ENCODE measurements around the gene CCL3.
"Not testable (repeated sequence)": the region's sequence is repeated elsewhere in the genome, so short reads cannot be mapped to it uniquely, and the experiment has no call there.

The CCL3 gene

DNA sequence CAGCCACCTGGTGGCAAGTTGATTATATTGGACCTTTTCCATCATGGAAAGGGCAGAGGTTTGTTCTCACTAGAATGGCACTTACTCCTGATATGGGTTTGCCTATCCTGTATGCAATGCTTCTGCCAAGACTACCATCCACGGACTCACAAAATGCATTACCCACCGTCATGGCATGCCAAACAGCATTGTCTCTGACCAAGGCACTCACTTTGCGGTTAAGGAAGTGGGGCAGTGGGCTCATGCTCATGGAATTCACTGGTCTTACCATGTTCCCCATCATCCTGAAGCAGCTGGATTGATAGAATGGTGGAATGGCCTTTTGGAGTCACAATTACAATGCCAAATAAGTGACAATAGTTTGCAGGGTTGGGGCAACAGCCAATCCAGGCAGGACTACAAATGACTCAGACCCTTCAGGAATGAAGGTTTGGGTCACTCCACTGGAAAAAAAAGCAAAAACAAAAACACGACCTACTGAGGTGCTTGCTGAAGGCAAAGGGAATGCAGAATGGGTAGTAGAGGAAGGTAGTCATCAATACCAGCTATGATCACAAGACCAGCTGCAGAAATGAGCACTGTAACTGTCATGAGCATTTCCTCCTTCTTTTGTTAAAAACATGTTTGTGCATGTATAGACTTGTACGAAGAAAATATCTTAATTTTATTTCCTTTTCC, 25.2 kb upstream of the CCL3 start:
- DNase-seq = not testable (repeated sequence)

DNA sequence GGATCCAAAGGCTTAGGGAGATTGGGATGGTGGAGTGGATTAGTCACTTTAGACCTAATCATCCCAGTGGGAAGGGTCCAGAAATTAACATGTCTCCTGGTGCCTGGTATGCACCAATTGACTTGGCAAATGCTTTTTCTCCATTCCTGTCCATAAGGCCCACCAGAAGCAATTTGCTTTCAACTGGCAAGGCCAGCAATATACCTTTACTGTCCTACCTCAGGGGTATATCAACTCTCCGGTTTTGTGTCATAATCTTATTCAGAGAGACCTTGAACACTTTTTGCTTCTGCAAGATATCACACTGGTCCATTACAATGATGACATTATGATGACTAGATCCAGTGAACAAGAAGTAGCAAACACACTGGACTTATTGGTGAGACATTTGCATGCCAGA, 23.2 kb upstream of the CCL3 start:
- not testable (repeated sequence) for DNase-seq

DNA sequence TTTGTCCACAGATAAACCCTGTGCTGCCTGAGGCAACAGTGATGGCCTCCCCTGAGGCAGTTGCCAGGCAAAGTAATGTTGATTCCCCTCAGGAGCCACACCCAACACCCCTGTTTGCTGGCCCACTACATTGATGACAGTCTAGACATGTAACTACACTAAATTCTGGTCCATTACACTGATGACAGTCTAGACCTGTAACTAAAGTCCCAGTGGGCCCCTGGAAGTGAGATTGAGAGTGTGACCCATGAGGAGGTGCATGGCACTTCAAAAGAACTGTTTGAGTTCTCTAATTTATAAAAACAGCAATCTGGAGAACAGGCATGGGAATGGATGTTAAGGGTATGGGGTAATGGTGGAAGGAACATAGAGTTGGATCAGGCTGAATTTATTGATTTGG, 22.6 kb upstream of the CCL3 start:
- no peak for DNase-seq

DNA sequence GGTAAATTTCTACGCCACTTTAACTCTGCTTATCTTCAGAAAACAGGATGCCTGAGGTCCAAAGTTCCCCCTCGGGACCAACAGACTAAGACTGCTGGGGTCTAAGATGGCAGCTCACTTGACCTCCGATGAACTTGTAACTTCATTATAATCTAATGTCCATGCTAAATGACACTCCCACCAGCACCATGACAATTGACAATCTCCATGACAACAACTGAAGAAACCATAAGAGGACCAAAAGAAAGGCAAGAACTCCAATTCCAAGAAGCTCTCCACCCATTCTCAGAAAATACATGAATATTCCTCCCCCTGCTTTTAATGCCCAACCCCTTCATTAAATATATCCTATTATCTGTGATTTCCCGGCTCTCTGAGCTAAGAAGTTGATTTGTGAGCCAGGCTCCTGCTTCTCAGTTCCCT, 21.1 kb upstream of the CCL3 start:
- DNase-seq = no peak

DNA sequence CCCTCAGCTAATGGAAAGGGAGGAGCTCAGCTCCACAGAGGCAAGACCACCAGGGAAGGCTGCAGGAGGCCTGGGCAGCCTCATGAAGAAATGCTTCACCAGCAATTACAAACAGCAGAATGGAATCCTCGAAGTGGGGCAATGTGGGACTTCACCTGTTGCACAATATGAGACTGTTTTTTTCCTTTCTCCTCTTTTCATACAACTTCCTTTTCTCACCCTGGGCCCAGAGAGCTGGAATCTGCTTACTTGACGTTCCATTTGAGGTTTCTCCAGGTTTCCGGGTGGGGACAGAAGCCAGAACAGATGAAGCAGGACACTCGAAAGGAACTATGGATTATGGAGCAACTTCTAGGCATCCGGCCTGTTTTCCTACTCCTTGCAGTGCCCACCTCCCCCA, 18.3 kb upstream of the CCL3 start:
- not testable (repeated sequence) for DNase-seq

DNA sequence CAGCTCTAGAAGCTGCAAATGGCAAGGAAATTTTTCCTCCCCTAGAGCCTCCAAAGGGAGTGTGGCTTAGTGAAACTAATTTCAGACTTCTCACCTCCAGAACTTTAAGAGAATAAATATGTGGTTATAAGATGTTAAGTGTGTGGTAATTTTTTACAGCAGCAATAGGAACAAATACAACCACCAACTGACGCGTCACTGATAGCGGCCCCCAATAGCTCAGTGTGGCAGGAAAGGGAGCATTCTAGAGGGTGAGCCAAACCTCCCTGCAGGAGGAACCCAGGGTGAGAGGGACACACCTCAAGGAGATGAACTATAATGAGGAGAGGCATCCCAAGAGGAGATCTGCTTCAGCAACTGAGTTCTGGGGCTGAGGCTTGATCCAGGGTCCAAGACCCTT, 17.7 kb upstream of the CCL3 start:
- no peak for DNase-seq

DNA sequence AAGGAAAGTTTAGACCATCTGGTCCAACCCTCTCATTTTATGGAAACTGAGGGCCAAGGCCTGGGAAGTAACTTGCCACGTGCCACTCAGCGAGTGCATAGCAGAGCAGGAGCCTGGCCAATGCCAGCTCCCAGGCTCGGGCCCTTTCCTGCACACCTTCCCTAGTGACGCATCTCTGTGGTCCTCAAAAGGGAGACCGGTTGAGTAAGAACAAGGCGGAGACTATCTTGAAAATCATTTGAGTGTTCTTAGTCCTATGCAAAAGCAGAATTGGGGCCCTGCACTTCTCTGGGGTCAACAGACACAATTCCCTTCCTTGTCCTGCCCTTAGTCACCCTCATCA, 16.5 kb upstream of the CCL3 start:
- DNase-seq = no peak

DNA sequence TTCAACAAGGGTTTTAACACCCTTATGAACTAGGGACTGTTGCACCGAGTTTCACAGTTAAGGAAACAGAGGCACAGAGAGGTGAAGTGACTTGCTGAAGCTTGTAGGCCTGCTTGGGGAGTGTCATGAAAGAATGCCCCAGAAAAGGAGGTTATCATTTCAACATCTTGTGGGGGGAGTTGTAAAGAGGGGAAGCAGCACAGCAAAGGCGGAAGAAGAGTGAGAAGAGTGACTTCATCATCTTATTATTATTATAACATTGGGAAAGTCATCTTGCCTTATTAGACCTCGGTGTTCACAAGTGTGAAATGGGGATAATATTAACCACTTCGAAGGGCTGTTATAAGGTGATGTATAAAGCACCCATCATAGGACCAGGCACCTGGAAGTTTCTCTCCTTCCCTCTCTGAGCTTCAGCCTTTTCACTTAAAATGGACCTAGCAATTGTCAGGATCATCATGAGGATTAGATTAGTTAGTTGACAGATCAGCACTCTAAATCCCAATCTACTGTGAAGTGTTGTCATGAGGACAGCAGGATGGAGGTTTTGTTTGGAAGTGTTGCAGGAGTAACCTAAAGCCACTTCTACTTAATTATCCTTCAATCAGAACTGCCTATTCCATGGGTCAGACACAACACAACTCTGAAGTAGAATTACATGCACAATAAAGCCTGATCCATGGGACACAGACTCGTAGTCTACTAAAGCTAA, 16.0 kb upstream of the CCL3 start:
- DNase-seq = no peak

DNA sequence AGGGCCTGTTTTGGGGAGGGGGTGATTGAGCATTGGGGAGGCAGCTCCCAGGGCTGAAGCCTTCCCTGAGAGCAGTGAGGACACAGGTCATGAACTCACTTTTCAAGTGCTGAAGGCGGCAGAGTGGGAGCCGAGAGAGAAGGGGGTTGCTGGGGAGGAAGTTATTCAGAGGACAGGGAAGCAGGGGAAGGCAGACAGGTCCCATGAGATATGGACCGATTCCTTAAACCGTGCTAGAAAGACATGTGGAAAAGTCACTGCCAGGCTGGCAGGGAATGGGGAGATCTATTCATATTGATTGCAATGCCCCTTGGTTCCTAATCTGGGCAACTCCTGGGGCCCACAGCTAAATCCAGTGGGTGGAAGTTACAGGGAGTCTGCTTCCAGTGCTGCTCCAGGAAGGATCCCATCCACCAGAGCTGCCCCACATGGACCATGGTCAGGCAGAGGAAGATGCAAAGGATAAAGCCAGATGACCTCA, 14.8 kb upstream of the CCL3 start:
- no peak for DNase-seq

DNA sequence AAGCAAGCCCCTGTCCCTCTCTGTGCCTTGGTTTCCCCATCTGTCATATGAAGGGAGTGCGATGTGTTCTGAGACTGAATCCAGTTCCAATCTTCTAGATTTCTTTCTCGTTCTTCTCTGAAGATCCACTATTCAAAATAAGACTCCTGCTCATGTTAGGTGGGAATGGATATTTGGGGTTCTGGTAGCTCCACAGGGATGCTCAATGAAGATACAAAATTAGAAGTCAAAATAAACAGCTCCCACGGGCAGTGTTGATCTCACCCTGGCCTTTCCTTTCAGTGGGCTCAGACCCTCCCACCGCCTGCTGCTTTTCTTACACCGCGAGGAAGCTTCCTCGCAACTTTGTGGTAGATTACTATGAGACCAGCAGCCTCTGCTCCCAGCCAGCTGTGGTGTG, 14.3 kb upstream of the CCL3 start:
- not testable (repeated sequence) for DNase-seq

DNA sequence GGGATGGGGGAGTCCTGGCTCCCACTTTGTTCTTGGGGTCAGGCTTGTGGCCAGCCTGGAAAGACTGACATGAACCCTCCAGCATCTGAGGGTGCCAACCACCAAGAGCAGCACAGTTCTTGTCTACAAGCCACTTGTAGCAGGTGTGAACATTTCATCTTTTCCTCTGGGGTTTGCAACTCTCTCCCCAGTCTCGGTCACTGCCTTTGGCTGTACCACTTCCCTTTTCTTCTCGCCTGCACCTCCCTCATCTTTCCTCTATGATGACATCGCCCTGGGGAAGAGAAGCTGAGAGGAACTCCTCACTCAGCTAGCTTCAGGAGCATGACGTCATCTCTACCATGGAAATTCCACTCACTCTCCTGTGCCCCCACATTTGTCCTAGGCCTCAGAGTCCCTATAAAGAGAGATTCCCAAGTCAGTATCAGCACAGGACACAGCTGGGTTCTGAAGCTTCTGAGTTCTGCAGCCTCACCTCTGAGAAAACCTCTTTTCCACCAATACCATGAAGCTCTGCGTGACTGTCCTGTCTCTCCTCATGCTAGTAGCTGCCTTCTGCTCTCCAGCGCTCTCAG, 13.5 kb upstream of the CCL3 start, which contains the start of gene CCL4:
CCL4 (plus strand) TSS at position 427 of the 575 bp plus-strand sequence; CDS start at position 506, 79 bp downstream.
- DNase-seq = not testable (repeated sequence)

DNA sequence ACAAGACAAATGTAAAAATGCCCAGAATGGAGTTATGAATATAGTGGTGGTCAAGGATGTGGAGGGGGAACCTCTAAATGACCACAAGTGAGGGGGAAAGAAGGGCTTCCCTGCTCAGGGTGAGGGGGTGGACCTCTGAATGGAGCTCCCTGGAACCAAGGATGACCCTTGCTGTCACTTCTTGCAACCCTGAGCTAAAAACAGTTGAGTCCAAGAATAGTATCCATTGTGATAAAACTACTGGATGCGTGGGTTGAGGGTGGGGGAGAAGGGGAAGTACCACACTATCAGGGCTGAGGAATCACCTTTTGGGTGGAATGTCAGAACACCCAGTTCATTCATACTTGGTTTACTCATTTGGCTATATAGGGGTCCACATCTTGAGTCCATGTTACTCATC, 9.1 kb upstream of the CCL3 start:
- DNase-seq = not testable (repeated sequence)

DNA sequence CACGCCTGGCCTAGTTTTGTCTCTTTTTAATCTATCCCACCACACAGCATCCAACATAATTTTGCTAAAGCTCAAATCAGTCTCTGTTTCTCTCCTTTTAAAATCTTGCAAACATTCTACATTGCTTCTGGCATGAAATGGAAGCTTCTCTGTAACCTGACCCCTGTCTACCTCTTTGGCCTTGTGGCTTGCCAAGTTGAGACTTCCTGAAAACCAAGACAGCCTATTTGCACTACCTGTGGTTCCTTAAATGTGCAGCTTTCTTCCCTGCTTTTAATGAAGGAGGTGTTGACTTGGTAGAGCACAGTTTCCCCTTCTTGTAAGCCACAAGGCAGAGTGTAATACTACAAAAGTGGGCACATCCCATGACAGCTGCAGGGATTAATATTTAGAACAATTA, 6.0 kb upstream of the CCL3 start:
- DNase-seq = no peak

DNA sequence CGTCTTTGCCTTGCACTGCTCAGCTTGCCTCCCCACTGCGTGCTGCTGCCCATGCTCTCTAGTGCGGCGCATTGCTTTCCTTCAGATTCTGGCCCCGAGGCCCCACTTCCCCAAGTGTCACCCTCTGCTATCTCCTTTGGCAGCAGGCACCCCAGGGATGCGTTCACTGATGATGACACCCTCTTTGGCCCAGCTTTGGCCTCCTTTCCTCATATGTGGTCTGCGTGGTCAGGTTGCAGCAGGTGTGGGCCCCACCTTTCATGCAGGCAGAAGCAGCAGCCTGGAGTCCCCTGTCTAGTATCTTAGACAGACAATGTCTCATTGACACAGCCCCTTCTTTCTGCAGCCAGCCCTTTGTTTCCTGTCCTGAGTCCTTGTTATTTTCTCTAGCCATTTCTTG, 4.8 kb upstream of the CCL3 start:
- no peak for DNase-seq

DNA sequence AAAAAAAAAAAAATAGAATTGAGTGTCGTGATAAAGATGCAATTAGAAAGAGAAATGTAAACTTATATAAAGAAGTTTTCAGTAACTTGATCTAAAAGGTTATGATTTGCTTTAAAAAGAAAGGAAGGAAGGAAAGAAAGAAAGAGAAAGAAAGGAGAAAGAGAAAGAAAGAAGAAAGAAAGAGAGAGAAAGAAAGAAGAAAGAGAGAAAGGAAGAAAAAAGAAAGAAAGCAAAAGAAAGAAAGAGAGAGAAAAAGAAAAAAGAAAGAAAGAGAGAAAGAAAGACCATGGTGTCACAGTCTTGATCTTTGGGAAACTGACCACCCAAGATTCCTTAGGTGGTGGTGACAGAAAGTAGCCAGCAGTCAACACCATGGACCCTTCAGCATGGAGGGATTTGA, 4.3 kb upstream of the CCL3 start:
- no peak for DNase-seq

DNA sequence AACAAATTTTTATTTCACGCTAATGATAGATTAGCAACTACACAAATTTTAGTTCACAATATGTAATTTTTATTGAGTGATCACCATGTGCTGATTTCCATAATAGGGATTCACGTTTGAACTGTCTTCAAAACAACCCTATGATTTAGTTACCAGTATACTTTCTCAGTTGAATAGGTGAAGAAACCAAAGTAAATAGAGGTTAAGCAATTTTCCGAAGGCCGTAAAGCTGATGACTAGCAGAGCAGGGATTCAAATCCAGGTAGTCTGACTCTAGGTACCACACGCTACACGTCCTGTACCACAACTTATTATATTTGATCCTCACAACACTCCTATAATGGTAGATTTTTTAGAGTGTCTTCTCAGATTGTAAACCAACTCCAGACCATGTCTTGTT, 2.8 kb upstream of the CCL3 start:
- DNase-seq = not testable (repeated sequence)

DNA sequence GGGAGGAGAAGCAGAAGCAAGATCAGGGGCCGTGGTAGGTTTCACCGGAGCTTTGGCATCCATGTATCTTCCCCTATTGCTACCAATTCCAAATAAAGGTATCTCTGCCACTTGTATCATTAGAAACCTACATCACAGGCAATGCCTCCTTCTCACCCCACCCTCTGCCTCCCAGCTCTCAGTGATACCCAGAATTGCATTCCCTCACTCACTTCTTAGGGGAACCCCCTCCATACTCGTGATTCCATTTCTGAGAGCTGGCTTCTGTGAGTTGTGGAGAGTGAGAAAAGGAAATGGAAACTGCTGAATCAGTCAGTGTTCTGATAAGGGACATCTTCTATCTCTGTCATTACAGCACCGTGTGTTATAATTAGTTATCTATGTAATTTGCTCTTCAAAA, 2.3 kb upstream of the CCL3 start:
- DNase-seq = no peak

DNA sequence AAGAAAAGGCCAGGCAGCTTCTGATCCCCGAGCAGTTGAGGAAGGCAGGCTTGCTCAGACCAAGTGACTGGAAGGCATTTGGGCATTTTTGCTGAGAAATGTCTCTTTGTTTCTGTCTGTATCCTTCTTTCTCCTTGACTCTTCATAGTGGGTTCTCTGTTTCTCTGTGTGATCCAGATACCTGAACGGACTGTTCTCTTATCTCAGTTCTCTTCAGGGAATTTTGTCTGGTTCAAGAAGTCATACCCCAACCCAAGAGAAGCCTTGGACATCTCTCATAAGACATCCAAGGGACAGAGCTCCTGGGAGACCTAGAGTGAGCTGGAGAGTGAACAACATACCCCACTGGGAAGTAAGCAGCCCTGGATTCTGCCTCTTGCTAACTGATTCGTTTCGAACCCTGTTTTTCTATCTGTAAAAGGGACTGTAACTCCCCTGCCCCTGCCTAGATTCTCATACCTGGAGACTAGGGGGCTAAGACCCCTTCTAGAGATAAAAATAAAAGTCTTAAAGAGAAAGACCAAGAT, 541 bp downstream of the CCL3 start:
- DNase-seq = no peak

DNA sequence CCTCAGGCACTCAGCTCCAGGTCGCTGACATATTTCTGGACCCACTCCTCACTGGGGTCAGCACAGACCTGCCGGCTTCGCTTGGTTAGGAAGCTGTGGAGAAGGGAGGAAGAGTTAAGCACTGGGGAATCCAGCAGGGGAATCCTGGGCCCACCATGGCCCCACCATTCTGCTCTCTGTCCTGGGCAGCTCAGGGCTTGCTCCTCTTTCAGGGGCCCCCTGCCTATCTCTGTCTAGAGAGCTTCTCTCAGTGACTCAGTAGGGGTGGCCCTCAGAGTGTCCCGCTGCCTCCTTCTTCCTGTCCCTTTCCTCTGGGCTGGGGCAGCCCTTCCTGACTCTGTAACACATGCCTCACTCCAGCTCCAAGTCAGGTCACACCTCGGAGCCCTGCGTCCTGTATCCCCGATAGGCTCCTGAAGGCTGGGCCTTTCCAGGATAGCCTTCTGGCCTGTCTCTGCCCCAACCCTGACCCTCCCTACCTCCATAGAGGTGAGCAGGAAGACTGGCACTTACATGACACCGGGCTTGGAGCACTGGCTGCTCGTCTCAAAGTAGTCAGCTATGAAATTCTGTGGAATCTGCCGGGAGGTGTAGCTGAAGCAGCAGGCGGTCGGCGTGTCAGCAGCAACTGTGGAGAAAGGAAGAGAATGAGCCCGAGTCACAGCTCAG, 1.1 kb downstream of the CCL3 start:
- DNase-seq = no peak

DNA sequence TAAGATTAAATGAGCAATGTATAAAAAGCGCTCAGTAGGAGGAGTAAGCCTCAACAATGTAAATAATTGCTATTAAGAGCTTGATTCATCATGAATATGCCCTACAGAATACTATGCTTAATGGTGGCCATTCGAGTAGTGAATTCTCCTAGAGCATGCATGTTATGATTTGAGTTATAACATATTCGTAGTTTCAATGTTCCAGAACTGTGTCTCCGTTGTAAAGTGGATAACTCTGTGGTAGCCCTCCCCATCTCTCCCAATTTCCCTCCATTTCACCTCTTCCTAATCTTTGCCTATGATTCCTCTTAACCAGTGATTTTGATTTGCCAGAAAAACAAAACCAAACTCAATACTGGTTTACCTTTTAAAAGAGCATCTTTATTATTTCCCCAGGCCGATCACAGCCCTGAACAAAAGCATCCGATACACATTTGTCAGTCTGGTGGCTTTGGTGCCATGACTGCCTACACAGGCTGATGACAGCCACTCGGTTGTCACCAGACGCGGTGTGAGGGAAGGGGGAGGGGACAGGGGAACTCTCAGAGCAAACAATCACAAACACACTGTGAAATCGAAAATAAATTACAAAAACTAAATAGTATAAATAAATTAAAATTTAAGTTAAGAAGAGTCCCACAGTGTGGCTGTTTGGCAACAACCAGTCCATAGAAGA, 1.9 kb downstream of the CCL3 start:
- DNase-seq = not testable (repeated sequence)

DNA sequence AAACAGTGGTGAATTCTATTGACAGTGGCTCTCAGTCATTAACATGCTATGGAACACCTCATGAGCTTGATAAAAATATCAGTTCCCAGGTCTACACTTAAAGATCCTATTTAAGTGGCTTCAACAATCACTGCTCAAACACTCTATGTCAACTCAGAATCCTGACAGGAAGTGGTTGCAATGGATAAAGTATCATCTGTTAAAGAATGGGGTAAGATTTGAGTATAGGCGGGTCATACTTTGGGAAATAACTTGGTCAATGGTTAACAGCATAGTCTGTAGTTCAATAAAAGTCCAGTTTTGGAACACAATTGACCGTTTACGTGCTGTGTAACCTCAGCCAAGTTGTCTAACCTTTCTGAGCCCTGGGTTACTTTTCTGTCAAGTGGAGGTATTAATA, 2.5 kb downstream of the CCL3 start:
- DNase-seq = not testable (repeated sequence)

DNA sequence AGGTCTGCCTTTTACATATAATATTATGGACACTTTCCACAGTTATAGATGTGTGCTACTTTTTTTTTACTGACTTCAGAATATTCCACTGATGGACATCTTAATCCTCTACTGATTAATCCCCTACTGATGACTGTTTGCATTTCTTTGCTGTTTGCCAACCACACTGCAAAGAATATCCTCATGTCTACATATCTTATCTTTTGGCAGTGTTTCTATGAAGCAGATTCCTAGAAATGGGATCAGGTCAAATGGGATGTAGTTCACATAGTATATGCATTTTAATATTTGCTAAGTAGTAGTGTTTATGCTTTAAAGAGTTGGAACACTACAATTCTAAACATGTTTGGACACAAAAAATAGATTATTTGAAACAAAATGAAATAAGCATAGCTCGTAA, 3.2 kb downstream of the CCL3 start:
- no peak for DNase-seq

DNA sequence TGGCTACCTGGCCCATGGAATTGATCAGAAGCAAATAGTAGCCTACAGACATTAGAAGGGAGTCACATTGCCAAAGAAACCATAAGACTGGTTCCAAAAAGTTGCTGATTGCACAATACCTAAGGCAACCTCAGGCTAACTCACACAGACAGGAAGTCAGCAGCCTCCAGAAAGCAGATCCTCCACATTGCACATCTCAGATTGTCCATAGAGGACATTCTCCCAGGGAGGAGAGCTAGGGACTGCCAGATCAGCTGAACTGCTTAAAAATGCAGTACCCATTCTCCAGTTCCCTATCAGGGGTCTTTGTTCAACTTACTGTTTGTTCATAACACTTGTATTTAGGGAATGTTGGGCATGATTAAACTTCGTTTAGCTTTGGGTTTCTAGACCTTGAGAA, 4.2 kb downstream of the CCL3 start:
- no peak for DNase-seq

Measured in NCI-H446 treated with DMSO at 0.1 percent for 48 hours (cell line).